ENCODE results near the gene CCDC134. TPM values are rescaled to one million over a fixed set of nuclear protein-coding genes. Genes with fewer than 3 reads are reported as not detected.

Gene CCDC134
- total RNA-seq, 1 donor from 2014 or later, result 11.3 TPM

- H3K9me3 Mint-ChIP-seq (ENCODE audit: unreplicated experiment), result no peaks in the 10 kb centered on the region
- no peak overlapping the region for H3K27ac ChIP-seq (ENCODE audit: low read depth, low read length)
- H3K9me3 ChIP-seq (ENCODE audit: insufficient read depth, low read depth, low read length), result no peaks in the 10 kb centered on the region
- peaks cover 10% of the 10 kb centered on the region for H3K4me1 Mint-ChIP-seq (ENCODE audit: low read depth, unreplicated experiment)
- no peaks in the 10 kb centered on the region for H3K36me3 Mint-ChIP-seq (ENCODE audit: low read depth, unreplicated experiment)
- no peaks in the 10 kb centered on the region for H3K36me3 ChIP-seq (ENCODE audit: insufficient read depth, low read length)
- no peaks in the 10 kb centered on the region for H3K79me2 ChIP-seq (ENCODE audit: insufficient read depth, low read length)
- no peak overlapping the region for H3K4me2 ChIP-seq (ENCODE audit: low read length)
- H2AFZ ChIP-seq (ENCODE audit: low read depth, low read length), result no peak overlapping the region
- H3K4me1 ChIP-seq (ENCODE audit: insufficient read depth, low read length), result no peaks in the 10 kb centered on the region
- no peaks in the 10 kb centered on the region for H3K27me3 Mint-ChIP-seq (ENCODE audit: low read depth, unreplicated experiment)
- H3K9ac ChIP-seq (ENCODE audit: low read length), result no peak overlapping the region
- TF ChIP-seq EZH2 (IDR thresholded peaks at IDR 0.05; ENCODE audit: insufficient read depth, low read length) (no peak), CTCF (IDR thresholded peaks at IDR 0.05; ENCODE audit: insufficient read depth, low read depth, low read length) (no peak)
- H3K27ac Mint-ChIP-seq (ENCODE audit: unreplicated experiment), result no peak overlapping the region
- no peaks in the 10 kb centered on the region for H4K20me1 ChIP-seq (ENCODE audit: insufficient read depth, low read length)
- H3K4me3 ChIP-seq (ENCODE audit: insufficient read depth, low read depth, low read length), result no peak overlapping the region
- DNase-seq (ENCODE audit: low read depth), result no peak
- H3K27me3 ChIP-seq (ENCODE audit: insufficient read depth, low read length), result no peaks in the 10 kb centered on the region
- FAIRE-seq, result no peak
- H3K4me3 Mint-ChIP-seq (ENCODE audit: unreplicated experiment), result no peak overlapping the region
Observed at GRCh38 chr22:41770715-41771468, 29.6 kb upstream of the CCDC134 start.

- no peaks in the 10 kb centered on the region for H3K36me3 ChIP-seq (ENCODE audit: insufficient read depth, low read length)
- H3K79me2 ChIP-seq (ENCODE audit: insufficient read depth, low read length), result no peaks in the 10 kb centered on the region
- H3K4me3 ChIP-seq (ENCODE audit: insufficient read depth, low read depth, low read length), result no peak overlapping the region
- TF ChIP-seq CTCF (IDR thresholded peaks at IDR 0.05; ENCODE audit: insufficient read depth, low read depth, low read length), result no peak
- no peak for TF ChIP-seq EZH2 (IDR thresholded peaks at IDR 0.05; ENCODE audit: insufficient read depth, low read length)
- Mint-ChIP-seq H3K36me3 (ENCODE audit: low read depth, unreplicated experiment) (no peaks in the 10 kb centered on the region), H3K9me3 (ENCODE audit: unreplicated experiment) (no peaks in the 10 kb centered on the region), H3K27me3 (ENCODE audit: low read depth, unreplicated experiment) (peaks cover 3% of the 10 kb centered on the region), H3K27ac (ENCODE audit: unreplicated experiment) (no peak overlapping the region), H3K4me3 (ENCODE audit: unreplicated experiment) (no peak overlapping the region), H3K4me1 (ENCODE audit: low read depth, unreplicated experiment) (peaks cover 10% of the 10 kb centered on the region)
- no peak overlapping the region for H3K4me2 ChIP-seq (ENCODE audit: low read length)
- no peak overlapping the region for H3K27ac ChIP-seq (ENCODE audit: low read depth, low read length)
- no peaks in the 10 kb centered on the region for H3K27me3 ChIP-seq (ENCODE audit: insufficient read depth, low read length)
- H2AFZ ChIP-seq (ENCODE audit: low read depth, low read length), result no peak overlapping the region
- no peak overlapping the region for H3K9ac ChIP-seq (ENCODE audit: low read length)
- H3K4me1 ChIP-seq (ENCODE audit: insufficient read depth, low read length), result no peaks in the 10 kb centered on the region
- H4K20me1 ChIP-seq (ENCODE audit: insufficient read depth, low read length), result no peaks in the 10 kb centered on the region
- H3K9me3 ChIP-seq (ENCODE audit: insufficient read depth, low read depth, low read length), result no peaks in the 10 kb centered on the region
- DNase-seq (ENCODE audit: low read depth) (no peak), FAIRE-seq (no peak)
Observed at GRCh38 chr22:41772198-41772597, 28.3 kb upstream of the CCDC134 start.

- no peak overlapping the region for H3K27ac ChIP-seq (ENCODE audit: low read depth, low read length)
- Mint-ChIP-seq H3K9me3 (ENCODE audit: unreplicated experiment) (no peaks in the 10 kb centered on the region), H3K27ac (ENCODE audit: unreplicated experiment) (peak overlapping the region; percentile 44), H3K4me1 (ENCODE audit: low read depth, unreplicated experiment) (peaks cover 10% of the 10 kb centered on the region), H3K36me3 (ENCODE audit: low read depth, unreplicated experiment) (no peaks in the 10 kb centered on the region), H3K4me3 (ENCODE audit: unreplicated experiment) (no peak overlapping the region), H3K27me3 (ENCODE audit: low read depth, unreplicated experiment) (peaks cover 3% of the 10 kb centered on the region)
- H3K4me3 ChIP-seq (ENCODE audit: insufficient read depth, low read depth, low read length), result no peak overlapping the region
- no peaks in the 10 kb centered on the region for H3K79me2 ChIP-seq (ENCODE audit: insufficient read depth, low read length)
- H3K4me2 ChIP-seq (ENCODE audit: low read length), result no peak overlapping the region
- H3K4me1 ChIP-seq (ENCODE audit: insufficient read depth, low read length), result no peaks in the 10 kb centered on the region
- H3K9me3 ChIP-seq (ENCODE audit: insufficient read depth, low read depth, low read length), result no peaks in the 10 kb centered on the region
- H4K20me1 ChIP-seq (ENCODE audit: insufficient read depth, low read length), result no peaks in the 10 kb centered on the region
- H3K9ac ChIP-seq (ENCODE audit: low read length), result no peak overlapping the region
- DNase-seq (ENCODE audit: low read depth), result no peak
- peak overlapping the region; percentile 48 for H2AFZ ChIP-seq (ENCODE audit: low read depth, low read length)
- no peak for TF ChIP-seq CTCF (IDR thresholded peaks at IDR 0.05; ENCODE audit: insufficient read depth, low read depth, low read length)
- no peak for TF ChIP-seq EZH2 (IDR thresholded peaks at IDR 0.05; ENCODE audit: insufficient read depth, low read length)
- no peaks in the 10 kb centered on the region for H3K36me3 ChIP-seq (ENCODE audit: insufficient read depth, low read length)
- no peaks in the 10 kb centered on the region for H3K27me3 ChIP-seq (ENCODE audit: insufficient read depth, low read length)
- FAIRE-seq, result no peak
Observed at GRCh38 chr22:41772645-41773044, 27.8 kb upstream of the CCDC134 start.
